HepG2 (cell line): ENCODE data around the gene ASB5. TPM values are rescaled to one million over a fixed set of nuclear protein-coding genes. Genes with fewer than 3 reads are reported as not detected.

ENCODE experiments used
- ATAC-seq: fragments of 200-7000 bp; cut with Tn5 transposase; 3 replicates; pipeline ENCODE4 v1.9.1; 2020; ENCODE audit warnings: mild to moderate bottlenecking, moderate library complexity
- BruUV-seq: library from RNA; stranded (reverse); fragments of 400-500 nt; replicated peaks from 2 replicates; lab custom pipeline; 2021; lab: Mats Ljungman, UMichigan
- CTCF ChIA-PET: fragments of 300-600 bp; formaldehyde crosslinking; extraction: SDS; loops from one replicate; lab custom pipeline; 2021; ENCODE audit warnings: low total read pairs, inconsistent platforms, low intra/inter-chr PET ratio; lab: Yijun Ruan, JAX
- POLR2A ChIA-PET: fragments of 350-600 bp; sonication (Branson Sonifier 250); formaldehyde crosslinking; loops from one replicate; lab custom pipeline; 2020; ENCODE audit warnings: antibody characterized with exemption, inconsistent platforms; lab: Yijun Ruan, JAX
- DNase-seq: peaks from one replicate; pipeline ENCODE4 v3.0.0-alpha.2; 2015; ENCODE audit warnings: low spot score
- FAIRE-seq: peaks from 3 replicates; lab custom pipeline; 2011; peaks lifted over from hg19 to GRCh38; lab: Jason Lieb, UNC
- H2AFZ ChIP-seq: one replicate; pipeline ENCODE4 v1.6.1; 2011; ENCODE audit warnings: low read length, inconsistent platforms
- H3K27ac ChIP-seq: fragments of 300-600 bp; 3 replicates; pipeline ENCODE4 v1.8.0; 2011; ENCODE audit warnings: mixed run types, mild to moderate bottlenecking, mixed read lengths, low read length, inconsistent platforms; ENCODE audit not compliant: insufficient read depth; ENCODE audit errors: extremely low read length
- H3K27me3 ChIP-seq, 2 experiments: fragments of 200-600 bp in 1 of 2; 2 replicates in 1 of 2; 3 replicates in 1 of 2; pipeline versions ENCODE4 v1.6.0 to v1.8.0; 2011; ENCODE audit warnings: low read length in 2 of 2, mild to moderate bottlenecking in 2 of 2, moderate library complexity in 2 of 2, inconsistent platforms in 1 of 2; ENCODE audit not compliant: insufficient read depth in 2 of 2, control insufficient read depth in 1 of 2
- H3K36me3 ChIP-seq, 2 experiments: fragments of 200-600 bp in 1 of 2; replicated peaks in 1 of 2; 2 replicates in 1 of 2; 3 replicates in 1 of 2; pipeline versions ENCODE4 v1.5.1 to v1.8.0; 2011; ENCODE audit warnings: low read length in 2 of 2, inconsistent platforms in 1 of 2; ENCODE audit not compliant: insufficient read depth in 2 of 2, control insufficient read depth in 1 of 2
- H3K4me1 ChIP-seq: 2 replicates; pipeline ENCODE4 v1.5.1; 2012; ENCODE audit warnings: low read length, inconsistent platforms; ENCODE audit not compliant: insufficient read depth
- H3K4me2 ChIP-seq: 2 replicates; pipeline ENCODE4 v1.6.0; 2011; ENCODE audit warnings: low read depth, low read length, inconsistent platforms
- H3K4me3 ChIP-seq, 3 experiments: fragments of 200-600 bp in 1 of 3; sonication (generic), shearing (Covaris generic) in 1 of 3; replicated peaks in 1 of 3; 2 replicates each; pipeline ENCODE4 v1.5.1; 2011 to 2016; ENCODE audit warnings: low read length in 3 of 3, inconsistent platforms in 2 of 3, low read depth in 2 of 3, mild to moderate bottlenecking in 2 of 3, control low read depth in 1 of 3, mixed read lengths in 1 of 3; ENCODE audit not compliant: insufficient read depth in 1 of 3
- H3K79me2 ChIP-seq: one replicate; pipeline ENCODE4 v1.6.1; 2011; ENCODE audit warnings: low read length, inconsistent platforms; ENCODE audit not compliant: insufficient read depth
- H3K9ac ChIP-seq: 2 replicates; pipeline ENCODE4 v1.6.0; 2011; ENCODE audit warnings: mild to moderate bottlenecking, low read depth, low read length, inconsistent platforms; ENCODE audit not compliant: insufficient read depth
- H3K9me3 ChIP-seq: 2 replicates; pipeline ENCODE4 v1.5.1; 2012; ENCODE audit warnings: mild to moderate bottlenecking, low read length
- H4K20me1 ChIP-seq: 2 replicates; pipeline ENCODE4 v1.6.0; 2011; ENCODE audit warnings: inconsistent platforms, mild to moderate bottlenecking, low read length, moderate library complexity; ENCODE audit not compliant: insufficient read depth
- CTCF ChIP-seq: sonication (generic); formaldehyde crosslinking; IDR thresholded peaks from 2 replicates; pipeline ENCODE4 v1.5.0; 2020; ENCODE audit warnings: mild to moderate bottlenecking, missing genetic modification reagents, moderate library complexity
- SMC3 ChIP-seq: IDR thresholded peaks from 2 replicates; pipeline ENCODE4 v1.6.1; 2011; ENCODE audit warnings: low read length, improper control_type of control experiment
- ZNF569 ChIP-seq: sonication (generic); formaldehyde crosslinking; IDR thresholded peaks from 2 replicates; pipeline ENCODE4 v1.5.0; 2020; ENCODE audit warnings: mild to moderate bottlenecking, missing genetic modification reagents, moderate library complexity, borderline replicate concordance
- ZNF746 ChIP-seq: sonication (generic); formaldehyde crosslinking; IDR thresholded peaks from 2 replicates; pipeline ENCODE4 v1.8.0; 2022; ENCODE audit warnings: mild to moderate bottlenecking, missing genetic modification reagents
- WGBS: methylation state at CpG from one replicate; pipeline ENCODE4 v1.1.6; 2017; ENCODE audit warnings: low lambda C conversion rate; 5-methylcytosine and 5-hydroxymethylcytosine counted together
- in situ Hi-C: cut with HindIII; loops from 2 replicates; pipeline ENCODE4 v1.10.0; 2017; ENCODE audit warnings: low pct_unique_long_range_greater_than_20kb; ENCODE audit not compliant: extremely low pct_ligation_motif_present
- intact Hi-C: fragments of 100-400 bp; cut with micrococcal nuclease; formaldehyde crosslinking; loops from one replicate; pipeline ENCODE4 v1.10.0; 2022; ENCODE audit not compliant: unreplicated experiment
- polyA plus RNA-seq, 8 experiments: library from polyadenylated mRNA; depleted of rRNA in 3 of 8; stranded (reverse) in 7 of 8; unstranded in 1 of 8; fragments of >200 nt; fragmentation: Illumina TruSeq in 4 of 8; extraction: Trizol in 4 of 8; gene quantifications; 2 replicates each; pipeline versions ENCODE4 v1.2.1 to v1.2.3, GENCODE V29; 2011 to 2016; ENCODE audit warnings: low read depth in 4 of 8, missing spikeins in 1 of 8, mixed read lengths in 1 of 8; ENCODE audit not compliant: insufficient read depth in 1 of 8
- total RNA-seq, 5 experiments: library from RNA; depleted of rRNA; stranded (reverse); fragments of >200 nt; fragmentation: Illumina TruSeq; extraction: Trizol; gene quantifications; 2 replicates each; pipeline ENCODE4 v1.2.3, GENCODE V29; 2016; ENCODE audit warnings: low read depth in 1 of 5
- TF ChIP-seq, protein P1 (sequence below): sonication (generic); formaldehyde crosslinking; IDR thresholded peaks from 2 replicates; pipeline ENCODE4 v1.4.0; 2020; ENCODE audit warnings: missing genetic modification reagents, mild to moderate bottlenecking, borderline replicate concordance

The ASB5 gene
- total and polyA plus RNA-seq, 2 of the 13 experiments (the other 11 are each of a cell fraction or from before 2014, with no cell fraction given) = not detected

DNA sequence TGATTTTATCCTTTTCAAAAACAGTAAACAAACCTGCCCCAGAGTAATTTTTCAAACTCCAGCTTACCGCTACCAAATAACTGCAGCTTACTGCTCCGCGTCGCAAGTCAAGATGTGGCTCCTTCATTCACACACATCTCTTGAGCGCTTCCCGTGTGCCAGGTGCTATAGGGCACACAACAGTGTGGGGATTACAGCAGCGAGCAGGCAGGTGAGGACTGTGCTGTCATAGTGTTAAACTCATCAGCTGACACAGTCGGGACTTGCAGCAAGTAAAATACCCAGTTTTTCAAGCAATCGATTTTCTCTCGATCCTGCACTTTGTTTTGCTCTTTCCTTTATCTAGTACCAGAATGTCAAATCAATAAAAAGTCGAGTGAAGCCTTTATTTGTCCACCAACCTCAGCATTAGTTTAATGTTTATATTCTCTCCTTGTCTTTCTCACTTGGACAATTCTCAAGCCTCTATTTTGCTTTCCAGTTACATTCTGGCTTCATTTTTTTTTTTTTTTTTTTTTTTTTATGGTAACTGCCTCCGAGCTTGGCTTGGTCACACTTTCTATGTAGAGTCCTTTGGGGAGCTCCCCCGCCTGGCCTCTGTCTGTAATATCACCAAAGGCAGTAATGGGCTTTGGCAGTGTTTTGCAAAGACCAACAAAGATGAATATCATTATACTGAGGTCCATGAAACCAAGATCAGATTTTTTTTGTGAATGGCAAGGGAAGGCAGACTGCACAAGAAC is 8.3 kb upstream of the ASB5 start:
- ChIA-PET POLR2A (no interaction called here), CTCF (no interaction called here)
- H4K20me1 ChIP-seq = no peaks in the 10 kb centered on the region
- 26% methylated on average over 10 of the region's 13 CpGs for WGBS
- DNase-seq = peak; percentile 39
- no peak overlapping the region for H3K9ac ChIP-seq
- no peaks in the 10 kb centered on the region for H3K9me3 ChIP-seq
- peak; percentile 100 for ATAC-seq
- H3K27ac ChIP-seq = no peak overlapping the region
- H2AFZ ChIP-seq = no peak overlapping the region
- in situ Hi-C loops = no loop called here
- no TSS peak for BruUV-seq
- intact Hi-C loops = loop anchor here (1.0 to 5.0 kb wide), 3 partner anchors 64 to 330 kb away; no protein-coding TSS in a partner anchor
- H3K4me1 ChIP-seq = peaks cover 8% of the 10 kb centered on the region
- H3K4me3 ChIP-seq = peak overlapping the region in 2 of 3 experiments; percentile 18 to 34; a peak in 2 of 6 replicates
- peak; percentile 52 for TF ChIP-seq CTCF
- peak; percentile 63; the same call in 1 of the 2 replicates for TF ChIP-seq SMC3
- TF ChIP-seq ZNF746 (CRISPR knock-in tag) = no peak
- no peak for TF ChIP-seq ZNF569 (CRISPR knock-in tag)
- TF ChIP-seq, protein P1, sequence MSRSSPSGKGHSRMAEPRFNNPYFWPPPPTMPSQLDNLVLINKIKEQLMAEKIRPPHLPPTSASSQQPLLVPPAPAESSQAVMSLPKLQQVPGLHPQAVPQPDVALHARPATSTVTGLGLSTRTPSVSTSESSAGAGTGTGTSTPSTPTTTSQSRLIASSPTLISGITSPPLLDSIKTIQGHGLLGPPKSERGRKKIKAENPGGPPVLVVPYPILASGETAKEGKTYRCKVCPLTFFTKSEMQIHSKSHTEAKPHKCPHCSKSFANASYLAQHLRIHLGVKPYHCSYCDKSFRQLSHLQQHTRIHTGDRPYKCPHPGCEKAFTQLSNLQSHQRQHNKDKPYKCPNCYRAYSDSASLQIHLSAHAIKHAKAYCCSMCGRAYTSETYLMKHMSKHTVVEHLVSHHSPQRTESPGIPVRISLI (CRISPR knock-in tag) = peak; percentile 57; the same call in 1 of the 2 replicates
- no peaks in the 10 kb centered on the region for H3K36me3 ChIP-seq
- peaks cover 0 to 4% of the 10 kb centered on the region in 2 experiments; a peak in 1 of 5 replicates for H3K27me3 ChIP-seq
- no peaks in the 10 kb centered on the region for H3K79me2 ChIP-seq
- peak; percentile 37 for FAIRE-seq
- peak overlapping the region; percentile 65 for H3K4me2 ChIP-seq
